NOMO-1 treated with dmso at 0.1 percent for 144 hours (cell line): ENCODE results near the gene EED.

Experiments
- DNase-seq: peaks from one replicate; lab custom pipeline; 2025; ENCODE audit not compliant: unreplicated experiment; lab: John Stamatoyannopoulos, UW

Gene EED

DNA sequence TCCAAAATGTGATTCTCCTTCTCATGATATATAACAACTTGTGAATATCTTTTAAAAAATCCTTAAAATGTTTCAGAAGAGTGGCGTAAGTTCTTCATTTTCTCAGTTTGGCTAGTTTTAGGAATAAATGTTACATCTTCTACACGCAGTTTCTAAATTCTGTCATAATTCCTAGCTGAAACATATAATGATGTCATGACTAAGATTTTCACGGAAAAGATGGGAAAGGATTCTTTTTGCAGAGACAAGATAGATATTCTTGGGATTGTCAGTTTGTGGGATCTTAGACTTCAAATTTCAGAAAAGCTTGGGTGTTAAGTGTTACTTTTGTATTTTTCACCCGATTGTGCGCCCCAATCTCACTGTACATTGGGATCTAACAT is 1.7 kb downstream of the EED start:
- no peak for DNase-seq

DNA sequence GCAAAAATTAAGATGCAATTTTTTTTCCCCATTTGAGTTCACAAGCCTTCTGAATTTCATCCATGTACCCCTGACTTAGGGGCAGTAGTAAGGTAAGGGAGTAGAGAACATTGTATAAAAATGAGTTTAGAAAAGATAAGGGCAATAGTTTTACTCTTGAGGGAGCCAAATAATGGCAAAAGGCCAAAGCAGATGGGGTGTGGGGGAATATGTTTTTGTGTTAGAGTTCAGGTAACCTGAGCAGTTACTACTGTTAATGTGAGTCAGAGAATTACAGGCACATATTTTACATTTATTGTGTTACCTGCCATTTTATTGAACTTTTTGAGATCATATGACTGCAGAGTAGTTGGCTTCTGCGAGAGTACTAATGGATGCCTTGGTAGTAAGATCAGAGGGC is 3.1 kb downstream of the EED start:
- no peak for DNase-seq

DNA sequence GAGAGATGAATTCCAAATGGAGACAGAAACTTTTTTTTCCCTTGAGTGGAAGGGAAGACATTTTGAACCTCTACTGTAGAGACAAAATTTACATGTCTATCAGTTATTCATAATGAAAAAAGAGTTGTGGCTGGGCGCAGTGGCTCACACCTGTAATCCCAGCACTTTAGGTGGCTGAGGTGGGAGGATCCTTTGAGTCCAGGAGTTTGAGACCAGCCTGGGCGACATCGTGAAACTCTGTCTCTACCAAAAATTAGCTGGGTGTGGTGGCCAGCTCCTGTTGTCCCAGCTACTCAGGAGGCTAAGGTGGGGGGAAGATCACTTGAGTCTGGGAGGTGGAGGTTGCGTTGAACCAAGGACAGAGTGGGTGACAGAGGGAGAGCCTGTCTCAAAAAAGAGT is 4.1 kb downstream of the EED start:
- DNase-seq = no peak

DNA sequence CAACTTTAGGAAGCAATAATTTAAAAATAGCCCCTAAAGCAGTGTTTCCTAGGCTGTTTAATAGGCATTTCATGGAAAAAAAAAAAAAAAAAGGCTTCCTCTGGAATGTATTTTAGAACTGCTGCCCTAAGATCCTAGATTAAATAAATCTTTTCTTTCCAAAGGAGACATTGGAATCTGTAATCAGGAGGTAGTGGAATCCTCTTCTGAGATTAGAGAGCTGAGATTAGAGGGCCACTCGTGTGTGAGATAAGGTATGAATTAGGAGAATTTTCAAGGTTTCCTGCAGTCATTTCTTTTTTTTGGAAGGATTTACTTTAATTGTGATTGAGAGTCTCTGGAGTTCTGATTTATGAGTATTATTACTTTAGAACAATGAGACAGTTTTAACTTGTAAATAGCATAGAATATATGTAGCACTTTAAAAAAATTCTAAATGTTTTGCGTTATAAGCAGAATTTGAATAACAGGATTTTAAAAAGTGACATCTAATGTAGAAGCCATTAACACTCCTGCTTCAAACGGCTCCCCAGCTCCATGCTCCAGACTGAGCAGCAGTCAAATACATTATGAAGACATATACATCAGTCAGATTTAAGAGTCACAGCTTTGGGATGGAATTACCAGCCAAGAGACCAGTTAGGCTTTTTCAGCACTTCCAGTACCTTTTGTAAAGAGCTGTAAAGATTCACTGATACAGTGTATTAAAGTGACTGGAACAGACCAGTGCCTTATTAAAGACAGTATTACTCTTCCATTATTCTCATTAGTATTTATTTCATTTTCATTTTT is 5.0 kb downstream of the EED start:
- DNase-seq = no peak

DNA sequence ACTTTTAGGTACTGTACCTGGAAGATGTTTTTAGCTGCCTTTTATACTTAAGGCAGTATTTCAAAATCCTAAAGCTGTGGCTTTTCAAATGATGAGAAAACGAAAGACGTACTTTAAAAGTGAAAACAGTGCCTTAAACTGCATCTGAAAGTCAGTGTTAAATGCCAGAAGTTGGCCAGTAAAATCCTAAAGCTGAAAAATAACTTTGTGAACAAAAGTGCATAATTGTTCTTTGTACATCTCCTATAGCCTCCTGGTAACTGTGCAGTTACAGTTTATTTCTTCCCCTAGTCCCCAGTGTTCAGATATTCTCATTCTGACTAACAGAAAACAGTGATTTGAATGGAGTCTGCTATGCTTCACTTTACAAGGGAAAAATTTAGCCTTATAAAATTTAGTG is 6.8 kb downstream of the EED start:
- no peak for DNase-seq

DNA sequence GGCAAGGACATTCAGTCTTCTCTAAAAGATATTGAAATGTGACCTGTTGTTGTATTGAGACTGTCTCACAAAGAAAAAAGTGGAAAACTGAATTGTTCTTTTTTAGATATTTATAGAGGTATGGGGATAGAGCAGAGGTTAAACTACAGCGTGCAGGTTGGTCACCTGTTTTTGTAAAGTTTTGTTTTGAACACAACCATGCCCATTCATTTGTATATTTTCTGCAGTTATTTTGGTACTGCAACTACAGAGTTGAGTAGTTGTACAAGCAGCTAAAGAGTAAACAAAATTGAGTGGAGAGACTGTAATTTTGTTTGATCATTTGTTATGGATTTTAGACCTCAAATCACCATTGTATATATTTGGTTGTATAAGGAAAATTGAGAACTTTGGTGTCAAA is 11.3 kb downstream of the EED start:
- no peak for DNase-seq

DNA sequence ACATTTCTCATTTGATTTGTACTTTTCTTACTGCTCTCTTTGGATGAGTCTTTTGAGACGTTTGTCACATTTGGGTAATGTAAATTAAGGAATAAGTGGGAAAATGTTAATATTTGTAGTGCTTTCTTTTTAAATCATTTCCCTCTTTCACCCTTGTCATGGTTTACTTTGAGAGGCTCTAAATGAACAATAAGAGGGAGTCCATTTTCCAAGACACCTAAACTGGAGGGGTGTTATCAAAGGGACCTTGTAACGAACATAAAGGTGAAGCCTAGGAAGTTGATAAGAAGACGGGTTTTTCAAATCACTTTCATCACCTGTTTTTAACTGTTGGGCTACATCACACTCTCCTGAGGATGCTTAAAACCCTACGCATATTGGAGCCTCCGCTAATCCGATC is 12.1 kb downstream of the EED start:
- no peak for DNase-seq

DNA sequence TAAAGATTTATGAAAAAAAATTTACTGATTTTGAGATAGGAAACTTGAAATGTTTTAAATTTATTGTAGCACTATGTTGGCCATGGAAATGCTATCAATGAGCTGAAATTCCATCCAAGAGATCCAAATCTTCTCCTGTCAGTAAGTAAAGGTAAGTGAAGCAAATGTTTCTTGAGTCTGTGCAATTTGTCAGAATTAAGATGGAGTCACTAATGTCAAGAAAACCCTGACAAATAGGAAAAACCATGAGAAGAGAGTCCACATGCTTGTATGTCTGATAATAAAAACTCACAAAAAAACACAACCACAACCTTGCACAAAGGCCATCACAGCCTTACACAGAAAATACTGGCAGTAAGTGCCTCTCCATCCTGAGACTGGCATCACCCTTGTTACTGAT is 12.9 kb downstream of the EED start:
- no peak for DNase-seq

DNA sequence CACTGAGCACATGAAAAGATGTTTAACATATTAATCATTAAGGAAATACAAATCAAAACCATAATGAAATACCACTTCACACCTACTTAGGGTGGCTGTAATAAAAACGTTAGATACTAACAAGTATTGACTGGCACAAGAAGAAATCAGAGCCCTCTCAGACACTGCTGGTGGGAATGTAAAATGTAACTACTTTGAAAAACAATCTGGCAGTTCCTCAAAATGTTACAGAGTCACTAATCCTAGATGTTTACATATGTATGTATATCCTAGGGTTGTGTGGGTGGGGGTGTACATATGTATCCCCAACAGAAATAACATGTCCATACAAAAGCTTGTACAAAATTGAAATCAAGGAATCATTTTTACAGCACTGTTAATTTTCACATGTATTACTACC is 15.2 kb downstream of the EED start:
- DNase-seq = no peak

DNA sequence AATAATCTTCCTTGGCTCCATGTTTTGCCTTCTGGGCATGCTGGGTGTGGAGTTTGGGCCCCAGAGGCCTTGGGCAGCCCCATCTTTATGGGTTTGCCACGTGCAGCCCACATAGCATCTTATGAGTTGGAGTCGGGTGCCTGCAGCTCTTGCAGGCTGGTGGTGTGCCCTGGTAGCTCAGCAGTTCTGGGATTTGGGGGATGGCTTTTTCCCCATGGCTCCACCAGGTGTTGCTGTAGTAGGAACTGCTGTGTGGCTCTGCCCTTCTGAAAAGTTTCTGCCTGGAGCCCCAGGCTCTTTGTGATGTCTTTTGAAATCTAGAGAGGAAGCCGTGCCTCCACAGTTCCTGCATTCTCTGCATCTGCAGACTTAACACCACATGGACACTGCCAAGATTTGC is 16.8 kb downstream of the EED start:
- no peak for DNase-seq

DNA sequence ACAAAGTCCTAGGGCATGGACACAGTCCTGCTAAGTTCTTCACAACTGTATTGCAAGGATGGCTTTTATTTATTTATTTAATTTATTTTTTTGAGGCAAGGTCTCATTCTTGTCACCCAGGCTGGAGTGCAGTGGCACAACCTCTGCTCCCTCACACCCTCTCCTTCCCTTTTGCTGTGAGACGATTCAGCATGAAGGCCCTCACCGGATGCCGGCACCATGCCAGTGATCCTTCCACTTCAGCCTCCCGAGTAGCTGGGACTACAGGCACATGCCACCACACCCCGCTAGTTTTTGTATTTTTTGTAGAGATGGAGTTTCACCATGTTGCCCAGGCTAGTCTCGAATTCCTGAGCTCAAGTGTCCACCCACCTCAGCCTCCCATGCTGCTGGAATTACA is 17.8 kb downstream of the EED start:
- DNase-seq = no peak

DNA sequence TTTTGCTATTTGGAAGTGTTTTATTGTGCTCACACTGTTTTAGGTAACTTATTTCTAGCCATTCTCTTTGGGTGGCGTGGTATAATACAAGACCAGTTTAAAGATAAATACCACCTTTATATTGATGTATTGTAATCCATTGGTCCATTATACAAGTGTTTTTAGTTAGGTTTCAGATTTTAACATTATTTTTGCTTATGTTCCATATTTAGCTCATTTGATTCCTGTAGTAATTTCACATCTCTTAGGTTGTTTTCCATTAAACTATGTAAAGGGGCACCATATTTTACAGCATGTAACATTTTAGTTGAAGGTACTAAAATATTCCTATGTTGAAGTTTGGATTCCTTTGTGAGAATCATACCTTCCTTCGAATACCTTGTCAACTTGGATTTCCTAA is 20.1 kb downstream of the EED start:
- DNase-seq = no peak

DNA sequence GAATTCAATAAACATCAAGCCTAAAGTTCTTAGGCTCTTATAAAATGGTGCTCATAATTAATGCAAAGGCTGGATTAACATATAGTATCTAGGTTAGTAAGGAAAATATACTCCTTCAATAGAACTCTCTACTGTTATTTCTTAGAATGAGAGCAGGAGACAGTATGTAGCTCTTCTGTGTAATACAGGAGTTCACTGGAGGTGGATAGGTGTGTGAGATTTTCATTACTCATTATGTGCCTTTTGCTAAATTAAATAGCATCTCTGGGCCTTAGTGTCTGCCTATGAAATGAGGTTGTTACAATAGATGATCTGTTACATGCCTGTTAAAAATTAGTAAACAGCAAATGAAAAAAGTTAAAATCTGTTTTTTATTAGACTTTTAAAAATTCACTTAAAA is 20.6 kb downstream of the EED start:
- no peak for DNase-seq

DNA sequence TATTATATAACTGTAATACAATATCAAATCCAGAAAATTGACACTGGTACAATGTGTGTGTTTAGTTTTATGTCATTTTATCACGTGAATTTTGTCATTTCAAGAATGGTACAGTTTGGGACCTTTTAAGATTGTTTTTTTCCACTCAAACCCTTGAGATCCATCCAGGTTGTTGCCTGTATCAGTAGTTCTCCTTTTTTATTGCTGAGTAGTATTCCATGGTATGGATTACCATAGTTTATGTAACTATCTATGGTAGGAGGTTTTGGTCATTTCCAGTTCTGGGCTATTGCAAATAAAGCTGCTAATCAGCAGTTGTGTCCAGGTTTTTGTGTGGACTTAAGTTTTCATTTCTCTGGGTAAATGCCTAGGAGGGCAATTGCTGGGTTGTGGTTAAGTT is 25.1 kb downstream of the EED start:
- no peak for DNase-seq

DNA sequence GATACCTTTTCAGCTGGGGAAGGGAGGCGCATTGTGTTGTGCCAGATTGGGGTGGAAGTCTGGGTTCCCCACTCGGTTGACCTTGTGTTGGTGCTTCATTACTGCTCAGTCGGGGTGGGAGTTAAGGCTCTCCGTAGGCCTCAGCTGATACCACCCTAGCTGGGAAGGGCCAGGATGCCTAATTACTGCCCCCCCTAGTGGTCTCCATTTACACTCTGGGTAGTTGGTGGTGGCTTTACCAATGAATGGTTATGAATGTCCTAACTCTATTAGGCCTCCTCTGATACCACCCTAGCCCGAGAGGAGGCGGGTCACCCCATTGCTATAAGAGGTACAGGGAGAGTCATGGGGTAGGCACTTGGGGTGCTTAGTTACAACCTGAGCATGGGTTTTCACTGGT is 29.9 kb downstream of the EED start:
- DNase-seq = no peak

DNA sequence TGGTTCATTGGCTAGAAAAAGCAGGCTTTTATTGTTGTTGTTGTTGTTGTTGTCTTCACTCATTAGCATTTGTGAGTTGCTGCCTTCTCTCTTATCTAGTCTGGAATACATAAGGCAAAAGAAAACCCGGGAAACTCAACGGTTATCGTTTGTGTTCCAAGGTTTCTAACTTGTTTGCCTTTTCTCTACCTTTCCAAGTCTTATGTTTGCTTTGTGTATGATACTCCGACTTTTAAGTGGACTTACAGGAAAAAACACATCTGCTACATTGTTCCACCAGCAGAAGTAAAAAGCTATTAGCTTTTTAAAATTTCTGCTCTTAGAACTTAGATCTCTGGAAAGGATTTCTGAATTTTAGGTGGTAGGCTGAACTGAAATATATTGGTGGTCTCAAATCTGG is 30.4 kb downstream of the EED start:
- no peak for DNase-seq

DNA sequence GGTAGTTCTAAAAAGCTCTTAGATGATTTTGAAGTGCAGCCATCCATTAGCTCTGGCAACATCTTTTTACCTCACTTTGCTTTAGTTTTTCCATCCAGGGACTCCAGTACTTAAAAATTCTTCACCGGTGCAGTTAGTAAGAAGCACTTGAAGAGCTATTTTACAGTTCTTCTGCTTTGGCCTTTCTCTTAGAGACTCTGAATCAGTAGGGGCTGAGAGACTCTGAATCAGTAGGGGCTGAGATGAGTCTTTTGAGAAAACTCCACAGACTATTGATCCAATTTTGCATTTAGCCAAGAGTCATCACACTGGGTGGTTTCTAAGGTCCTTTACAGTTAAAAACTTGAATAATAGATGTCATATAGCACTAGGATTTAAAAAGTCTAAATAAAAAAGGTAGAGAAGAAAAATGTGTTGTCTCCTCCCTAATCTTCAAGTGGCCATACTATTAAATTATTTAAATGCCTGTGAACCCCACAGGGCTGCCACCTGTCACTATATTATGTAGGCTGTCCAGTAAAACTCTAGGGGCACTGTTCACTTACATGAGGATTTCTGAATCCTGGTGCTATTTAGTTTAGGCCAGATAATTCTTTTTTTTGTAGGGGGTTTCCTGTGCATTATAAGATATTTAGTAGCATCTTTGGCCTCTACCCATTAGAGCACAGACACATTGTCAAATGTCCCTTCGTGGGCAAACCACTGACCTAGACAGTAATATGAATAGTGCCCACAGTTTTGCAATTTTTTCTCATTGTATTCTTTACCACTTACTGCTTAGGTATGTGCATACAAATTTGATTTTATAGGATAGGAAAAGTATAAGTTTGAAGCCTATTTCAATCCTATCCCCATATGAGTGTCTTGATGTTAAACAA is 31.2 kb downstream of the EED start:
- no peak for DNase-seq

DNA sequence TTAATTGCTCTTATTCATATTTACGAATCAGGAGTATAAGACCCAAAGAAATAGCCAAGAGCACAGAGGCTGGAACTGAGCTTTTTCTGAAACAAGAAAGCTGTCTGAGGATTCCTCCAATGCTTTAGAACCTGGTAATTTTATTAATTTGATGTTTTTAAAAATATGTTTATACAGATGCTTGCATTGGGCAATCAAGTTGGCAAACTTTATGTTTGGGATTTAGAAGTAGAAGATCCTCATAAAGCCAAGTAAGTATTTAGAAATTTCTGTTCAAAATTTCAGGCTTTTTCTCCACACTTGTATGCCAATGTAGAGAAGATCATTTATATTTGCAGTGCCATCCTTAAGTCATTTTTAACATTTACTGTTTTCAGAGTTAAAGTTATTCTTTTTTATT is 33.2 kb downstream of the EED start:
- no peak for DNase-seq

DNA sequence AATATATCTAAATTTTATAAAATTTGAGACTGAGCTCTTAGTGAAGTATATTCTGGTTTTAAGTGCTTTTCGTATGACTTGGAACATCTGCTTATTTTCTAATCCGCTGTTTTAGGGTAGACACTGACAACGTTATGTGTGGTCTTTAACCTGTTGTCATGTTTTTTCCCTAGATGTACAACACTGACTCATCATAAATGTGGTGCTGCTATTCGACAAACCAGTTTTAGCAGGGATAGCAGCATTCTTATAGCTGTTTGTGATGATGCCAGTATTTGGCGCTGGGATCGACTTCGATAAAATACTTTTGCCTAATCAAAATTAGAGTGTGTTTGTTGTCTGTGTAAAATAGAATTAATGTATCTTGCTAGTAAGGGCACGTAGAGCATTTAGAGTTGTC is 33.7 kb downstream of the EED start:
- no peak for DNase-seq

DNA sequence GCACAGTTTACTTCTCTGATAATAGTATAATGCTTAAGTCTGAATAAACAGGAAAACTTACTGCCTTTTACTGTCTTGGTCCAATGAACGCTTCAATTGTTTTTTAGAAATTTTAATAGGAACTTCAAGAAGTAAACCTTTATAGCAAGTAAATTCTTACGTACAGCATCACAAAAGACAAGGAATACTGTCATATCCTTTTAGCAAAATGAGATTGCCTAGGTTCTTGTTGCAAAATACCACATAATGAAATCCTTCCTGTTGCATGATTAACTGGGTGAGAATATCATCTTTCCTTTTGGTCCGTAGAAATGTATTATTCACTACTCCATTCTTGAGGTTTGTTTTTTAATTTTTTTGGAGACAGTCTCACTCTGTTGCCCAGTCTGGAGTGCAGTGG is 35.2 kb downstream of the EED start:
- DNase-seq = no peak

DNA sequence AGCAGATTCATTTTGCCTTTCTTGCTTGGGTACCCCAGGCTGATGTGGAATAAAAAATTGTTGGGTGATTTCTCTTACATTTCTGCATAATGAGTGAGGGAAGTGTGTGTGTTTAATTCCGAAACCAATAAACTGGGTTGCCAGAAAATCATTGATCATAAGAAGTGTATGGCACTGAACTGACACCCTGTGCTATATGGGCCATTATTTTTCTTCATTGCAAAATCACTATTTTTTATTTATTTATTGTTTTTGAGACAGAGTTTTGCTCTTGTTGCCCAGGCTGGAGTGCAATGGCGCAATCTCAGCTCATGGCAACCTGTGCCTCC is 42.9 kb downstream of the EED start:
- no peak for DNase-seq

DNA sequence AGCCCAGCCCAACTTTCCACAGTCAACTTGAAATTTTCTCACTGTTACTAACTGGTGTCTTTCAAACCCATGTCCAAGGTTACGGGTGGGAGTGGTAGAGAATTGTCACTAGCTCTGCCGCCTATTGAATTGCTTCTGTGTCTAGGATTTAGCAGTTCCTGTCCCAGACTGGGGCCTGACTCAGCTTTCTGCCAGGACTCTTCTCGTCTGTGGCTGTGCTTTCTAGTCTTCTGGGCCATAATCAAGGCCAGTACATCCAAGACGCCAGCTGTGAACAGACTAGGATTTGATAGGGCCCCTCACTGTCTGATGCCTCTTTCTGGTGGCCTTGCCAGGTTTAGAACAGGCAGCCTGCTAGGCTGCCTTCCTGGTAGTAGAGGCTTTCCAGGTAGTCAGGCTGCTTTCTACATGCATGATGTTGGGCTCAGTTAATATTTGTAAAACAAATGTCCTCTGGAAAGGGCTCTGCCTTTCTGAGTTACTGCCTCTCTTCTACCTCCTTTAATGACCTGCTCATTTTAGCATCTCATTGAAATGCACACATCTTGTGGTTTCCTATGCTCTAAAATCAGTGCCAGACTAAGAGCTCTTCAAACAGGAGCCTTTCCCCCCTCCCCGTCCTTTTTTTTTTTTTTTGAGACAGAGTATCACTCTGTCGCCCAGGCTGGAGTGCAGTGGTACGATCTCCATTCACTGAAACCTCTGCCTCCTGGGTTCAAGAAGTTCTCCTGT is 44.4 kb downstream of the EED start:
- DNase-seq = no peak
